ENCODE measurements around the gene S100A7.

Gene S100A7

DNA sequence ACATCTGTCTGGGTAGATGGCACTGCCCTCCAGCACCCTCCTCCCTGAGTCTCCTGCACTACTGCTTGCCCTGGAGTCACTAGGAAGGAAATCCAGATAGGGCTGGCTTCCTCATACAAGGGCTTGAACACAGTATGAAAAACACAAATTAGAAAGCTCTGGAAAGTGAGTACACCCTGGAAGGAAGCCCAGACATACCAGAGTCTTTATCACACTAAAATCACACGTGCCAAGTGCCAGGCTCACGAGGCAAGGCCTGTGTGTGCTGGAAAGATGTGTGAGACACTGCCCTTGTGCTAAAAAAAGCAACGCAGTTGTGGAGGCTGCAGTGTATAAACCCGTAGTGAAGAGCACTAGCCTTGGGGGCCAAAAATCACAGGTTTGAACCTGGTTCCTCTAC, 28.3 kb upstream of the S100A7 start:
- TF ChIP-seq, protein P1, sequence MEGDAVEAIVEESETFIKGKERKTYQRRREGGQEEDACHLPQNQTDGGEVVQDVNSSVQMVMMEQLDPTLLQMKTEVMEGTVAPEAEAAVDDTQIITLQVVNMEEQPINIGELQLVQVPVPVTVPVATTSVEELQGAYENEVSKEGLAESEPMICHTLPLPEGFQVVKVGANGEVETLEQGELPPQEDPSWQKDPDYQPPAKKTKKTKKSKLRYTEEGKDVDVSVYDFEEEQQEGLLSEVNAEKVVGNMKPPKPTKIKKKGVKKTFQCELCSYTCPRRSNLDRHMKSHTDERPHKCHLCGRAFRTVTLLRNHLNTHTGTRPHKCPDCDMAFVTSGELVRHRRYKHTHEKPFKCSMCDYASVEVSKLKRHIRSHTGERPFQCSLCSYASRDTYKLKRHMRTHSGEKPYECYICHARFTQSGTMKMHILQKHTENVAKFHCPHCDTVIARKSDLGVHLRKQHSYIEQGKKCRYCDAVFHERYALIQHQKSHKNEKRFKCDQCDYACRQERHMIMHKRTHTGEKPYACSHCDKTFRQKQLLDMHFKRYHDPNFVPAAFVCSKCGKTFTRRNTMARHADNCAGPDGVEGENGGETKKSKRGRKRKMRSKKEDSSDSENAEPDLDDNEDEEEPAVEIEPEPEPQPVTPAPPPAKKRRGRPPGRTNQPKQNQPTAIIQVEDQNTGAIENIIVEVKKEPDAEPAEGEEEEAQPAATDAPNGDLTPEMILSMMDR (IDR thresholded peaks at IDR 0.05): no peak
- peak overlapping the region; percentile 92 to 93 for H3K27ac ChIP-seq
- peak; percentile 83 for DNase-seq (ENCODE audit: low spot score)
- no peak overlapping the region for H3K4me3 ChIP-seq

DNA sequence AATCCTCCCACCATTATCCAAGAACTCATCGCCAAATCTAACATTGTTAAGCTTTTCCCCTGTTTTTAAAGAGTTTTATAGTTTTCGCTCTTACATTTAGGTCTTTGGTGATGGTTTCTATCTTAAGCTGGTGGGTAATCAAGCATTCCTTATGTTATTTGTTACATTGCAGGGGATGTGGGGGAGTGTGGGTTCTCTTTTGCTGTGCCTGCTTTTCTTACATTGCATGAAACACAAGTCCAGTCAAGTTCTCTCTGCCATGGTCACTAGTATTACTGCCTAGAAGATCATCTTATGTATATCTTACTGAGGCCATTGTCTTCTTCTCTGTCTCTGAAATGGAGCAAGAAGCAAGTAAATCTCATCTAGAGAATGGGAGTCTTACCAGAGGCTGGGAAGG, 27.3 kb upstream of the S100A7 start:
- peak overlapping the region; percentile 92 to 93 for H3K27ac ChIP-seq
- TF ChIP-seq, protein P1 (IDR thresholded peaks at IDR 0.05): no peak

DNA sequence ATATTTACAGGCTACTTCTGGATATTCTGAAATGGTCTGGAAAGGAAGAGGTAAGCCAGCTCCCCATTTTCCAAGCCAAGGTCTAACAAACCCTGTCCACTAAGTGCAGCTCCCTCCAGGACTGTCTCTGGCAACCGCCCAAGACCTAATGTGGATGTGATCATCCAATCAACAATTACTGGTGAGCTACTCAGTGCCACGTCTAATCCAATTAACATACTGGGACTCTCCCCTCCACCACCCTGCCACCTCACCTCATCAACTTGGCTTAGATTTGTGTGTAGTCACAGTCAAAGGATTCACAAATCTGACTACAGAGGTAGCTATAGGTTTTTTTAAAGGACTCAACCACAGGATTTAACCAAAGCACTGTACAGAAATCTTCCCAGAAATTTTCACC, 25.4 kb upstream of the S100A7 start:
- Histone ChIP-seq H3K4me3 (no peak overlapping the region), H3K27ac (no peak overlapping the region)
- TF ChIP-seq, protein P1 (IDR thresholded peaks at IDR 0.05): no peak
- no peak for DNase-seq (ENCODE audit: low spot score)

More for the DNA sequence above, 27.3 kb upstream of the S100A7 start:
- DNase-seq (ENCODE audit: low spot score): no peak
- H3K4me3 ChIP-seq: no peak overlapping the region

- DNase-seq (ENCODE audit: low spot score): no peak
- Histone ChIP-seq H3K4me3 (no peak overlapping the region), H3K27ac (no peak overlapping the region)
- TF ChIP-seq, protein P1 (IDR thresholded peaks at IDR 0.05): no peak
These were observed 23.3 kb upstream of the S100A7 start for GRCh38 chr1:153483776-153484175.

GRCh38 chr1:153481124-153481523, 20.7 kb upstream of the S100A7 start:
- Histone ChIP-seq H3K27ac (no peak overlapping the region), H3K4me3 (no peak overlapping the region)
- TF ChIP-seq, protein P1 (IDR thresholded peaks at IDR 0.05): no peak
- DNase-seq (ENCODE audit: low spot score): no peak

DNA sequence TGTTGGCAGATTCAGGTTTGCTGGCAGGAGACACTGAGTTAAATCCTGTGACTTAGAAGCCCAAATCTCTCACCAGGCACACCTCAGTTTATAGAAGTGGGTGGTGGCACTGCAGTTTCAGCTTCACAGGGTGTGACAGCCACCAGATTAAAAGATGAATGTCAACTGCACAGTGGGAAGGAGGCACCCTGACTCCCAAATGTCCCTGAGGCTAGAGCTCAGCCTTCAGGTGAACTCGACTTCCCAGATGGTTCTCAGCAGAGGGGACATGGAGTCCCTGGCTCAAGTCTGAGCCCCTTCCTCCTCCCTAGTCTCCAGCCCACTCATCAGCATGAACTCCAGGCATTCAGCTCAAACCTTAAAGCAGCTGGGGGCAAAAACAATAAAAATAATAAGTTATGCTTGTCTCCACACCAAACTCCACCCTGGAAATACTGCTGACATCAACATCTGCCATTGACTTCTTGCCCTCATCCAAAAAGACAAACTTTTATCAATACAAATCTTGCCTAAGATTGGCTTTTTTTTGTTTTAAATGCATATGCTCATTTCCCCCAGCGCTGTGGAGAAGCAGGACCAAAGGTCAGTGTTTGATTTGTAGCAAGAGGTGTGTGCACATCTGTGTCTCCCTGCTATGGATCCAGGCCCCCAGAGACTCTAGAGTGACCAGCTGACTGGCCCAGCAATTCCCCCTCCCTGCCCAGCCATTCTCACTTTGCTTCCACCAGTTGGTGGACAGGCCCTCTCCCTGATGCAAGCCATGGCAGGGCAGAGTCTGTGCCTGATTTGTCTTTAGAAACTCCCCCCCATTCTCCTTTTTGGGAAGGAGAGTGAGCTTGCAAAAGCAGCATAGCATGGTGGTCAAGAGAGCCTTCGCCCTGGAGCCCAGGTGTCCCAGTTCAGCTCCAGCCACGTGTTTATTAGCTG, 18.5 kb upstream of the S100A7 start:
- Histone ChIP-seq H3K4me3 (no peak overlapping the region), H3K27ac (no peak overlapping the region)
- TF ChIP-seq, protein P1 (IDR thresholded peaks at IDR 0.05): no peak
- no peak for DNase-seq (ENCODE audit: low spot score)

All from coronary artery (tissue), 2 donors.